Ascending aorta (tissue), 2 donors: ENCODE measurements around the gene DNAAF8. TPM values are rescaled to one million over a fixed set of nuclear protein-coding genes. Genes with fewer than 3 reads are reported as not detected.

Experiments
- DNase-seq, 2 donors: peaks; one replicate each; pipeline ENCODE4 v3.0.0-alpha.2; 2019; ENCODE audit warnings: low spot score in 2 of 2
- H3K27ac ChIP-seq, 2 donors: fragments of 200-600 bp; sonication (generic); one replicate each; pipeline ENCODE4 v1.5.1; 2016 to 2017; ENCODE audit warnings: mild to moderate bottlenecking in 1 of 2
- H3K27me3 ChIP-seq: fragments of 200-600 bp; sonication (generic); one replicate; pipeline ENCODE4 v1.5.1; 2017
- H3K36me3 ChIP-seq, 2 donors: fragments of 200-600 bp; sonication (generic); one replicate each; pipeline ENCODE4 v1.5.1; 2016
- H3K4me1 ChIP-seq, 2 donors: fragments of 200-600 bp; sonication (generic); one replicate each; pipeline ENCODE4 v1.5.1; 2016 to 2017; ENCODE audit warnings: mild to moderate bottlenecking in 1 of 2
- H3K4me3 ChIP-seq, 2 donors: fragments of 200-600 bp; sonication (generic); one replicate each; pipeline ENCODE4 v1.5.1; 2016 to 2017; ENCODE audit warnings: mild to moderate bottlenecking in 1 of 2
- H3K9me3 ChIP-seq, 2 donors: fragments of 200-600 bp; sonication (generic); one replicate each; pipeline ENCODE4 v1.5.1; 2016
- intact Hi-C: fragments of 100-400 bp; cut with DNase I; formaldehyde crosslinking; loops from one replicate; pipeline ENCODE4 v1.15.1; 2023
- total RNA-seq: library from RNA; depleted of rRNA; stranded (reverse); fragments of >200 nt; gene quantifications from one replicate; pipeline ENCODE4 v1.1.0, GENCODE V29; 2016
- TF ChIP-seq, protein P1 (sequence below), 3 experiments: fragments of 200-600 bp in 2 of 3; fragments of 450-650 bp in 1 of 3; sonication (generic) in 2 of 3; IDR thresholded peaks; one replicate each; pipeline ENCODE4 v1.5.1; 2016 to 2019; ENCODE audit warnings: antibody characterized with exemption in 3 of 3, mild to moderate bottlenecking in 1 of 3, moderate library complexity in 1 of 3

The DNAAF8 gene
- total RNA-seq, 1 donor from 2014 or later = not detected

DNA sequence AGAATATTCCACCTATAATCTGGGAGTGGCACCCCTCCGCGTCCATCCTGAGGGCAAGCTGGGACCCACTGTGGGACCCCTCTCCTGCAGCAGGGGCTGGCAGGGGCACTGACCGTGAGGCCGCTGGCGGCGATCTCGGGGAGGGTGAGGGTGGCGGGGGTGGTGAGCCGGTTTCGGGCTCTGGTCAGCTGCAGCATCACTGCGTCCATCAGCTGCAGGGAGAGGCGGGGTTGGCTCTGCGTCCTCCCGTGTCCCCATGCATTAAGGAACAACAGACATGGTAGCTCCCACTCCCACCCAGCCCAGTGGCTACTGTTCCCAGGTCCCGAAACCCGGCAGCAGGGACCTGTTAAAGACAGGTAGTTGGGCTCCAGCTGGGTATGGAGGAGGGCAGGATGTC is 64.1 kb downstream of the DNAAF8 start:
- DNase-seq = no peak
- intact Hi-C loops = no loop called here
- Histone ChIP-seq H3K9me3 (no peaks in the 10 kb centered on the region), H3K27ac (no peak overlapping the region), H3K4me1 (peaks cover 4 to 9% of the 10 kb centered on the region in 2 donors), H3K36me3 (peaks cover 12% of the 10 kb centered on the region in 2 donors), H3K4me3 (no peak overlapping the region), H3K27me3 (no peaks in the 10 kb centered on the region)
- TF ChIP-seq, protein P1, sequence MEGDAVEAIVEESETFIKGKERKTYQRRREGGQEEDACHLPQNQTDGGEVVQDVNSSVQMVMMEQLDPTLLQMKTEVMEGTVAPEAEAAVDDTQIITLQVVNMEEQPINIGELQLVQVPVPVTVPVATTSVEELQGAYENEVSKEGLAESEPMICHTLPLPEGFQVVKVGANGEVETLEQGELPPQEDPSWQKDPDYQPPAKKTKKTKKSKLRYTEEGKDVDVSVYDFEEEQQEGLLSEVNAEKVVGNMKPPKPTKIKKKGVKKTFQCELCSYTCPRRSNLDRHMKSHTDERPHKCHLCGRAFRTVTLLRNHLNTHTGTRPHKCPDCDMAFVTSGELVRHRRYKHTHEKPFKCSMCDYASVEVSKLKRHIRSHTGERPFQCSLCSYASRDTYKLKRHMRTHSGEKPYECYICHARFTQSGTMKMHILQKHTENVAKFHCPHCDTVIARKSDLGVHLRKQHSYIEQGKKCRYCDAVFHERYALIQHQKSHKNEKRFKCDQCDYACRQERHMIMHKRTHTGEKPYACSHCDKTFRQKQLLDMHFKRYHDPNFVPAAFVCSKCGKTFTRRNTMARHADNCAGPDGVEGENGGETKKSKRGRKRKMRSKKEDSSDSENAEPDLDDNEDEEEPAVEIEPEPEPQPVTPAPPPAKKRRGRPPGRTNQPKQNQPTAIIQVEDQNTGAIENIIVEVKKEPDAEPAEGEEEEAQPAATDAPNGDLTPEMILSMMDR (IDR thresholded peaks at IDR 0.05) = no peak

Other genes starting within 250 kb of the DNAAF8 start
- 36.9 TPM for gene CDIP1, start 195.8 kb upstream of the DNAAF8 start, total RNA-seq
- not detected for gene C16orf96, start 178.2 kb upstream of the DNAAF8 start, total RNA-seq
- gene UBALD1, start 119.6 kb upstream of the DNAAF8 start, total RNA-seq = 4.6 TPM
- 201 TPM for gene MGRN1, start 109.7 kb upstream of the DNAAF8 start, total RNA-seq
- gene NUDT16L1, start 41.0 kb upstream of the DNAAF8 start, total RNA-seq = 77.3 TPM
- gene ANKS3, start 266 bp upstream of the DNAAF8 start, total RNA-seq = 55.9 TPM
- 13.7 TPM for gene ZNF500, start 32.6 kb downstream of the DNAAF8 start, total RNA-seq
- gene SEPTIN12, start 53.8 kb downstream of the DNAAF8 start, total RNA-seq = not detected
- not detected for gene SMIM22, start 60.8 kb downstream of the DNAAF8 start, total RNA-seq
- 10.5 TPM for gene ROGDI, start 68.1 kb downstream of the DNAAF8 start, total RNA-seq
- gene GLYR1, start 112.8 kb downstream of the DNAAF8 start, total RNA-seq = 39.2 TPM
- gene UBN1, start 112.9 kb downstream of the DNAAF8 start, total RNA-seq = 31.8 TPM
- 25.7 TPM for gene PPL, start 202.6 kb downstream of the DNAAF8 start, total RNA-seq
- 5.7 TPM for gene SEC14L5, start 223.8 kb downstream of the DNAAF8 start, total RNA-seq